Fibroblast of villous mesenchyme (primary cell): ENCODE results near the gene MAGED2. TPM values are rescaled to one million over a fixed set of nuclear protein-coding genes. Genes with fewer than 3 reads are reported as not detected.

Source experiments
- DNase-seq: peaks from one replicate; pipeline ENCODE4 v3.0.0-alpha.2; 2010; ENCODE audit warnings: low read depth
- H3K4me3 ChIP-seq: 2 replicates; pipeline ENCODE4 v1.5.1; 2011; ENCODE audit warnings: low read depth, mild to moderate bottlenecking, low read length
- total RNA-seq: library from RNA; depleted of rRNA; stranded (reverse); fragments of >200 nt; gene quantifications from 2 replicates; pipeline ENCODE4 v1.2.3, GENCODE V29; 2012
- TF ChIP-seq, protein P1 (sequence below): IDR thresholded peaks from 2 replicates; pipeline ENCODE4 v1.5.1; 2012; ENCODE audit warnings: low read depth, mild to moderate bottlenecking, low read length; ENCODE audit not compliant: insufficient read depth

Gene MAGED2
- total RNA-seq, 1 donor = 235 TPM

DNA sequence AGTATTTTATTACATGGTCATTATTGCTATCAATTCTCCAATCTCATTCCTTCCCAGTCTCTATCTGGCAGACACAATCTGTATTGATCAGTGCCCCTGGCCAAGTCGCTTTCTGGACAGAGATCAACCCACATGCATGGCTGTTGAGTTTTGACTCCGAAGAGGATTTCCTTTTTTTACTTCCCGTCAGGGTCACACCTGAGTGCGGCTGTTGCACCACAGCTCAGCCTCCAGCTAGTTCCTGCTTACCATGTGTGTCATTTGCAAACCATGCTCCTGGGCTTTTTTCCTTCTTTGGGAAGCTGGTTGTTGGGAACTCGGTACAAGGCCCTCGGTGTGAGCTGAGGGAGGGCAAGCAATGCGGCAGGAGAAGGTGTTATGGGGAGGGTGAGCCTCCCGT lies 11.7 kb downstream of the MAGED2 start:
- DNase-seq = no peak
- no peak overlapping the region for H3K4me3 ChIP-seq
- TF ChIP-seq, protein P1, sequence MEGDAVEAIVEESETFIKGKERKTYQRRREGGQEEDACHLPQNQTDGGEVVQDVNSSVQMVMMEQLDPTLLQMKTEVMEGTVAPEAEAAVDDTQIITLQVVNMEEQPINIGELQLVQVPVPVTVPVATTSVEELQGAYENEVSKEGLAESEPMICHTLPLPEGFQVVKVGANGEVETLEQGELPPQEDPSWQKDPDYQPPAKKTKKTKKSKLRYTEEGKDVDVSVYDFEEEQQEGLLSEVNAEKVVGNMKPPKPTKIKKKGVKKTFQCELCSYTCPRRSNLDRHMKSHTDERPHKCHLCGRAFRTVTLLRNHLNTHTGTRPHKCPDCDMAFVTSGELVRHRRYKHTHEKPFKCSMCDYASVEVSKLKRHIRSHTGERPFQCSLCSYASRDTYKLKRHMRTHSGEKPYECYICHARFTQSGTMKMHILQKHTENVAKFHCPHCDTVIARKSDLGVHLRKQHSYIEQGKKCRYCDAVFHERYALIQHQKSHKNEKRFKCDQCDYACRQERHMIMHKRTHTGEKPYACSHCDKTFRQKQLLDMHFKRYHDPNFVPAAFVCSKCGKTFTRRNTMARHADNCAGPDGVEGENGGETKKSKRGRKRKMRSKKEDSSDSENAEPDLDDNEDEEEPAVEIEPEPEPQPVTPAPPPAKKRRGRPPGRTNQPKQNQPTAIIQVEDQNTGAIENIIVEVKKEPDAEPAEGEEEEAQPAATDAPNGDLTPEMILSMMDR = no peak

DNA sequence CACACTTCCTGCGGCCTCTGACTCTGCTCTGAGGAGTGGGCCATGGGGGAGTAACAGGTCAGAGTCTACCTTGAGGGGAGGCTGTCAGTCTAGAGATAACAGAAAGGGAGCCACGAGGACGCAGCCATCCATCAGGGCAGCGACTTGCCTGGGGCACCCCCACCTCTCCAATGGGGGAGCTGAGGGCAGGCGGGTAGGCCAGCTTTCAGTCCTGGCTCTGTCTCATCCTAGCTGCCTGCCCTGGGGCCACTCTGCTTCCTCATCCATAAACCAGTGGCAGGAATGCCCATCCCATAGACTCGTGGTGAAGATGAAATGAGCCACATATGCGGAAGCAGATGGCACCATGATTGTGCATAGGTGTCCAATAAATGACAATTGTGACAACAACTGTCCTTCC lies 13.2 kb downstream of the MAGED2 start:
- DNase-seq = no peak
- H3K4me3 ChIP-seq = no peak overlapping the region
- TF ChIP-seq, protein P1 = no peak

DNA sequence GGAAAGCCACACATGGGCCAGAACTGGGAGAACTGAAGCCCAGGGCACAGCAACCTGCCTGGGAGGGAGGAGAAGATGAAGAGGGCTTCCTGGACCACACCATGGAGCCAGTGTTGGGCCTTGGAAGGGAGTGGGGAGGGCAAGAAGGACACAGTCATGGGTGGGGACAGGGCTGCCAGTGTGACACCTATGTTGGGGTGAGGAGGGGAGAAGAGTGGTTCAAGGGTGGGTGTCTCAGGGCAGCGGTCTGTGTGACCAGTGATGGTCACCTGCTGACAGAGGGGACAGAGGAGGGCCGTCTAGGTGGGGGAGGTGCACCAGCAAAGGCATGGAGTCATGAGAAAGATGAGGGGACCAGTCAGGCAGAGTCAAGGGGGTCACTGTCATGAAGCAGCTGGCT lies 13.8 kb downstream of the MAGED2 start:
- TF ChIP-seq, protein P1 = no peak
- no peak for DNase-seq
- no peak overlapping the region for H3K4me3 ChIP-seq

DNA sequence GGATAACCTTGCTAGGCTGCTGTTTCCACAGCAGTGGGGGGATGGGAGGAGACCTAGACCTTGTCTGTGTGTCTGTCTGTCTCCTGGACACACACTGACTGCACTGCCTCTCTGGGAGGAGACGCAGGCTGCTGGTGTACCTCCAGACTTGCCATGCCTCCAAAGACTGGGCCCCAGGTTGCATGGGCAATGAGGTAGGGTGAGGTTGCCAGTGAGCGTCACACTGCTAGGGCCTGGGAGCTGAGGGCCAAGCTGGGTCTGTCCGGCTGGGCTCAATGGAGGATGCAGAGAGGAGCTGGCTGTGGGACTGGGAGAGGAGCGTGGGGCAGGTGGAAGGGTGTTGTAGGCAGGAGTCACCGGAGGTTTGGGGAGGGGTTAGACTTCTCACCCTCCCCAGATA lies 16.6 kb downstream of the MAGED2 start:
- DNase-seq = no peak
- TF ChIP-seq, protein P1 = no peak

DNA sequence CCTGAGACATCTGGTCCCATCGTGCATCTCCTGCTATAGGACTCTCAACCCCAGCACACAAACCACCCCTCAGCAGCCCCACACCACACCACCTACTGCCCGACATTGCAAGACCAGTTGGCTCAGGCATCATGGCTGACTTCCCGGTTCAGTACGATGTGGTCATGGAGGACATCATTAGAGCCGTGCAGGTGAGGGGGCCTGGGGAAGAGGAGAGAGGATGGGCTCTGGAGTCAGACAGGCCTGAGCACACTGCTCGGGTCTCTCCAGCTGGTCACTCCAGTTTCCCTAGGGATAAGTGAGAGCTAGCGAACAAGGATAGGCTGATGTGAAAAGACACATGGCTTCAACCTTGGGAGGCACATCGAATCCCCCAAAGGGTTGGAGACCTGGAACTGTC lies 17.2 kb downstream of the MAGED2 start:
- no peak for DNase-seq
- no peak overlapping the region for H3K4me3 ChIP-seq
- TF ChIP-seq, protein P1 = no peak

More for the DNA sequence above, 16.6 kb downstream of the MAGED2 start:
- no peak overlapping the region for H3K4me3 ChIP-seq

DNA sequence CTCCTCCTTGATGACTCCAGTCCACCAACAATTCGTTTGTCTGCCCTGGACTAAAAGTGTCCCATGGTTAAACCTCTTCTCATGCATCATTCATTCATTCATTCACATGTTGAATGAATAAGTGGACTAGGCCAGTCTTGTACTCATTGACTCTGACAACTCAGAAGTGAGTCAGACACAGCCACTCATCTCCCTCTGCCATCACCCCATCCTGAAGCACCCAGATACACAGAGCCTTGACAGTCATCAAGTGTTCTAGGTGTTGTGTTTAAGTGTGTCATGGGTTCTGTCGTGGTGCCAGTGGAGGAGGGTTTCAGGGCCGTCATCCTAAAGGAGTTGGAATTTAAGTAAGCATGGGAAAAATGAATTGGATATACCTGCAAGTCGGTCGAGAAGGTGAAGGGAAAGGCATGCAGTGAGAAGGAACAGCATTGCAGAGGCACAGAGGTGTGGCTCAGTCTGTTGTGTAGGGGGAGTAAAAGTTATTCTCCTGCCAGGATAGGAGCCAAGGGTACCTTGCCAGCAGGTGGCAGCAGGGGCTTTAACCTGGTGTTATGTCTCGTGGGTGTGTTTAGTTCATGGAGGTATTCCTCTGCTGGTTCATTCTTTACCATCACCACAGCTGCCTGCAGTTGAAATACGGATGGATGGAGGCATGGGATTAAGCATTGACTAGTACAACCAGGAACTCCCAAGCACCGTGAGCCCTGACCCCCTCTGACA lies 18.3 kb downstream of the MAGED2 start:
- TF ChIP-seq, protein P1 = no peak
- H3K4me3 ChIP-seq = no peak overlapping the region
- DNase-seq = no peak

DNA sequence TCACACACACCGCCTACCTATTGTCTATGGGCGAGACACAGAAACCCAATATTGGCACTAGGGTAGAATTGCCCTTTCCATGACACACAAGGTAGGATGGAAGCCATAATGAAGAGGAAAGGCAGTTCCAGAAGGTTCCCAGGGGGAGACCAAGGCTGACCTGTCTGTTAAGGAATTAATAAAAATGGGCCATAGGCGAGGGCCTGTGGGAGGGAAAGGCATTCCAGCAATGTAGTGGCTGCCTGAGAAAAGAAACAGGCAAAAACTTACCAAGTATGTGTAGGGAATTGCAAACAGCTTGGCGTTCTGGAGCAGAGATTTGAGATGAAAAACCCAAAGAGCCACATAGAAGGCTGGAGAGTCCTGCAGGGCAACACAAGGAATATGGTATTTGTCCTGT lies 19.1 kb downstream of the MAGED2 start:
- TF ChIP-seq, protein P1 = no peak
- DNase-seq = no peak
- H3K4me3 ChIP-seq = no peak overlapping the region
